HG03280 (cell line): ENCODE measurements around the gene CMSS1.

Source experiments
- ATAC-seq: cut with Tn5 transposase; IDR thresholded peaks from one replicate; pipeline ENCODE4 v1.9.1; 2021; ENCODE audit warnings: mild to moderate bottlenecking, moderate library complexity; ENCODE audit not compliant: unreplicated experiment

CMSS1 gene

GRCh38 chr3:99851955-99852354 lies 34.3 kb downstream of the CMSS1 start:
- ATAC-seq, result no peak

GRCh38 chr3:99852851-99853250 lies 35.2 kb downstream of the CMSS1 start:
- ATAC-seq, result no peak

- ATAC-seq, result no peak
Observed at GRCh38 chr3:99854756-99855298, 37.2 kb downstream of the CMSS1 start.

GRCh38 chr3:99855900-99856299 lies 38.2 kb downstream of the CMSS1 start:
- no peak for ATAC-seq

GRCh38 chr3:99856437-99857220 lies 39.0 kb downstream of the CMSS1 start:
- ATAC-seq, result no peak

GRCh38 chr3:99857278-99857677 lies 39.6 kb downstream of the CMSS1 start:
- ATAC-seq, result no peak

- ATAC-seq, result no peak
Observed at GRCh38 chr3:99858469-99858868, 40.8 kb downstream of the CMSS1 start.

- ATAC-seq, result no peak
Observed at GRCh38 chr3:99859825-99860224, 42.2 kb downstream of the CMSS1 start.

GRCh38 chr3:99861216-99861615 lies 43.6 kb downstream of the CMSS1 start:
- no peak for ATAC-seq

- no peak for ATAC-seq
Observed at GRCh38 chr3:99862208-99862607, 44.5 kb downstream of the CMSS1 start.

- ATAC-seq, result no peak
Observed at GRCh38 chr3:99863002-99863401, 45.3 kb downstream of the CMSS1 start.

- peak; percentile 46 for ATAC-seq
Observed at GRCh38 chr3:99863588-99863987, 45.9 kb downstream of the CMSS1 start.

- no peak for ATAC-seq
Observed at GRCh38 chr3:99864289-99864688, 46.6 kb downstream of the CMSS1 start.

GRCh38 chr3:99865321-99865720 lies 47.7 kb downstream of the CMSS1 start:
- no peak for ATAC-seq

GRCh38 chr3:99866261-99866761 lies 48.6 kb downstream of the CMSS1 start:
- ATAC-seq, result no peak

GRCh38 chr3:99867594-99868310 lies 50.1 kb downstream of the CMSS1 start:
- no peak for ATAC-seq

GRCh38 chr3:99868311-99868646 lies 50.6 kb downstream of the CMSS1 start:
- ATAC-seq, result no peak

GRCh38 chr3:99869621-99870020 lies 52.0 kb downstream of the CMSS1 start:
- no peak for ATAC-seq

GRCh38 chr3:99870712-99871111 lies 53.0 kb downstream of the CMSS1 start:
- no peak for ATAC-seq

GRCh38 chr3:99871231-99872045 lies 53.8 kb downstream of the CMSS1 start:
- ATAC-seq, result no peak

GRCh38 chr3:99872923-99873254 lies 55.2 kb downstream of the CMSS1 start:
- ATAC-seq, result peak; percentile 47
